Ovary (tissue), 9 donors: Measurements from ENCODE around the gene CTIF. TPM values are rescaled to one million over a fixed set of nuclear protein-coding genes. Genes with fewer than 3 reads are reported as not detected.

Experiments
- DNase-seq, 5 donors: peaks; one replicate each; pipeline ENCODE4 v3.0.0-alpha.2; 2019 to 2020
- H3K27ac ChIP-seq, 2 donors: fragments of 200-600 bp; one replicate each; pipeline versions ENCODE4 v1.5.1 to v1.8.0; 2019 to 2022
- H3K27me3 ChIP-seq: fragments of 200-600 bp; one replicate; pipeline ENCODE4 v1.8.0; 2022
- H3K36me3 ChIP-seq: fragments of 200-600 bp; sonication (generic); one replicate; pipeline ENCODE4 v1.5.1; 2019
- H3K4me1 ChIP-seq: one replicate; pipeline ENCODE4 v1.8.1; 2013; ENCODE audit warnings: mild to moderate bottlenecking, moderate library complexity; ENCODE audit not compliant: insufficient read depth
- H3K4me3 ChIP-seq: fragments of 200-600 bp; sonication (generic); one replicate; pipeline ENCODE4 v1.5.1; 2017
- H3K9me3 ChIP-seq, 2 donors: fragments of 200-600 bp in 1 of 2; sonication (generic) in 1 of 2; one replicate each; pipeline versions ENCODE4 v1.5.1 to v1.8.1; 2013 to 2019; ENCODE audit warnings: mild to moderate bottlenecking in 1 of 2, moderate library complexity in 1 of 2
- EP300 ChIP-seq: sonication (generic); formaldehyde crosslinking; IDR thresholded peaks from one replicate; pipeline ENCODE4 v1.6.1; 2017; ENCODE audit warnings: antibody characterized with exemption
- POLR2A ChIP-seq: fragments of 450-650 bp; IDR thresholded peaks from one replicate; pipeline ENCODE4 v1.6.1; 2017; ENCODE audit warnings: antibody characterized with exemption, mild to moderate bottlenecking, moderate library complexity
- WGBS, 3 donors: extraction: QIAGEN DNeasy Blood & Tissue Kit in 1 of 3; methylation state at CpG; one replicate each; pipeline versions ENCODE4 v1.1.5 to v1.1.7; 2013 to 2017; 5-methylcytosine and 5-hydroxymethylcytosine counted together
- intact Hi-C, 4 donors: fragments of 100-400 bp; cut with DNase I; formaldehyde crosslinking; loops; one replicate each; pipeline versions ENCODE4 v1.11.0 to v1.15.1; 2022 to 2023
- polyA plus RNA-seq, 2 donors: library from polyadenylated mRNA; stranded (reverse); fragments of 200-250 nt in 1 of 2; fragments of 350-450 nt in 1 of 2; fragmentation: Illumina TruSeq in 1 of 2; extraction: RNeasy Lipid Tissue Mini Kit (QIAGEN cat#74804) in 1 of 2; gene quantifications; one replicate each; pipeline ENCODE4 v1.2.3, GENCODE V29; 2013 to 2014
- total RNA-seq, 7 donors: library from RNA; depleted of rRNA in 2 of 7; stranded (reverse); fragments of >200 nt in 2 of 7; fragmentation: NEBNext Ultra II Directional in 3 of 7; extraction: Animal tissue kit (Norgen Biotek cat#: 25700) in 3 of 7; gene quantifications; one replicate each; pipeline versions ENCODE4 v1.1.0 to v1.2.4, GENCODE V29; 2016 to 2023
- TF ChIP-seq, protein P1 (sequence below), 3 donors: fragments of 450-650 bp in 2 of 3; fragments of 200-600 bp in 1 of 3; IDR thresholded peaks; one replicate each; pipeline versions ENCODE4 v1.5.1 to v1.8.0; 2016 to 2022; ENCODE audit warnings: antibody characterized with exemption in 3 of 3, mild to moderate bottlenecking in 1 of 3
- donor health status: DM: no; HTN: no; CAD: no; lungs with moderate emphysema.
- donor health status: DM: no; HTN: no; CAD: no.
- donor health status: Bipolar disorder and iron deficiency.
- donor health status: DM: yes; HTN: yes; CAD: no.
- donor health status: DM: no; HTN: no; CAD: no.
- donor health status: DM: yes; HTN: yes; CAD: no.

Gene CTIF
- total and polyA plus RNA-seq, 9 donors, result 18.5 to 94.1 (median 75.2) TPM

DNA sequence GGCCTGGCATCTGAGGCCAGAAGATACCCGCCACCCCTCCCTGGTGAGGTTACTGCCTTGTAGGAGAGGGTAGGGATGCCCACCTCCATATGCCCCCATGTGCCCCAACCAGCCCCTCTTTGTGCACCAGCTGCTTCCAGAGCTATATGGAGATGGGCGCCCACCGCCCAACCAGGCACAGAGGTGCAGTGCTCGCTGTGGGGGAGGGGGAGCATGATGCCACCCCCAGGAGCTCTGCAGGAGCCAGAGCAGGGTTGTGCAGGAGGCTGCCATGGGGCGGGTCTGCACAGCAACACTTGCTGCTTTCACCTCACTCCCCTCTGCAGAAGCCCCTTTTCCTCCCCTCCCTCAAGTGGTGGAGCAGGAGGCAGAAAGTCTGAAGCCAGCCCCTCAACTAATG lies 237.3 kb downstream of the CTIF start:
- Histone ChIP-seq H3K4me3 (no peak overlapping the region), H3K9me3 (no peaks in the 10 kb centered on the region), H3K4me1 (peaks cover 22% of the 10 kb centered on the region), H3K27me3 (no peaks in the 10 kb centered on the region), H3K36me3 (no peaks in the 10 kb centered on the region), H3K27ac (no peak overlapping the region)
- intact Hi-C loops, result loop anchor here in 3 of 4 donors (2.0 to 10.0 kb wide), 4 partner anchors 97 to 639 kb away; no protein-coding TSS in a partner anchor
- DNase-seq, result no peak
- 90 to 95% (median 92%) methylated on average over 5 of the region's 5 CpGs for WGBS, 3 donors
- TF ChIP-seq POLR2A, result no peak
- no peak for TF ChIP-seq EP300

DNA sequence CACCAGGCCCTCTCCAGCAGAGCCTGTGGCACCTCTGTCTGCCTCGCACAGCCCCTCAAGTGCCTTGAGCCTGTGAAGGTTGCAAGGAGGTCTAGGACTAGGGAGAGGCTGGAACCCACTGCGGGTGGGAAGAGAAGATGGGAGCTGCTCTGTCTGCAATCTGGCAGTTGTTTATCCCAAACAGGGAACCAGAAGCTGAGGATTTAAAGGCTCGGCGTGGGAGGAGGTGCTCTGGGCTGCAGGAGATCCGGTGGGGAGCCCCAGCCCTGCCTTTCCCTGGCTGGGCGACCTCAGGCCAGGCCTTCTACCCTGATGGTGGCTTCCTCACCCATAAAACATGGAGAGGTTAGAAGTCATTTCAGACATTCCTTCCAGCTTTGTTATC lies 237.8 kb downstream of the CTIF start:
- TF ChIP-seq POLR2A, result no peak
- no peak for TF ChIP-seq EP300
- TF ChIP-seq, protein P1, sequence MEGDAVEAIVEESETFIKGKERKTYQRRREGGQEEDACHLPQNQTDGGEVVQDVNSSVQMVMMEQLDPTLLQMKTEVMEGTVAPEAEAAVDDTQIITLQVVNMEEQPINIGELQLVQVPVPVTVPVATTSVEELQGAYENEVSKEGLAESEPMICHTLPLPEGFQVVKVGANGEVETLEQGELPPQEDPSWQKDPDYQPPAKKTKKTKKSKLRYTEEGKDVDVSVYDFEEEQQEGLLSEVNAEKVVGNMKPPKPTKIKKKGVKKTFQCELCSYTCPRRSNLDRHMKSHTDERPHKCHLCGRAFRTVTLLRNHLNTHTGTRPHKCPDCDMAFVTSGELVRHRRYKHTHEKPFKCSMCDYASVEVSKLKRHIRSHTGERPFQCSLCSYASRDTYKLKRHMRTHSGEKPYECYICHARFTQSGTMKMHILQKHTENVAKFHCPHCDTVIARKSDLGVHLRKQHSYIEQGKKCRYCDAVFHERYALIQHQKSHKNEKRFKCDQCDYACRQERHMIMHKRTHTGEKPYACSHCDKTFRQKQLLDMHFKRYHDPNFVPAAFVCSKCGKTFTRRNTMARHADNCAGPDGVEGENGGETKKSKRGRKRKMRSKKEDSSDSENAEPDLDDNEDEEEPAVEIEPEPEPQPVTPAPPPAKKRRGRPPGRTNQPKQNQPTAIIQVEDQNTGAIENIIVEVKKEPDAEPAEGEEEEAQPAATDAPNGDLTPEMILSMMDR (IDR thresholded peaks at IDR 0.05), result no peak
- DNase-seq, result no peak
- no peaks in the 10 kb centered on the region for H3K27me3 ChIP-seq
- no peaks in the 10 kb centered on the region for H3K9me3 ChIP-seq
- H3K36me3 ChIP-seq, result no peaks in the 10 kb centered on the region
- no peak overlapping the region for H3K4me3 ChIP-seq
- intact Hi-C loops, result loop anchor here in 3 of 4 donors (2.0 to 10.0 kb wide), 4 partner anchors 98 to 638 kb away; no protein-coding TSS in a partner anchor
- H3K27ac ChIP-seq, result peak overlapping the region in 1 of 2 donors; percentile 55
- WGBS, 3 donors, result 30 to 72% (median 41%) methylated on average over 6 of the region's 6 CpGs
- H3K4me1 ChIP-seq, result peaks cover 22% of the 10 kb centered on the region

DNA sequence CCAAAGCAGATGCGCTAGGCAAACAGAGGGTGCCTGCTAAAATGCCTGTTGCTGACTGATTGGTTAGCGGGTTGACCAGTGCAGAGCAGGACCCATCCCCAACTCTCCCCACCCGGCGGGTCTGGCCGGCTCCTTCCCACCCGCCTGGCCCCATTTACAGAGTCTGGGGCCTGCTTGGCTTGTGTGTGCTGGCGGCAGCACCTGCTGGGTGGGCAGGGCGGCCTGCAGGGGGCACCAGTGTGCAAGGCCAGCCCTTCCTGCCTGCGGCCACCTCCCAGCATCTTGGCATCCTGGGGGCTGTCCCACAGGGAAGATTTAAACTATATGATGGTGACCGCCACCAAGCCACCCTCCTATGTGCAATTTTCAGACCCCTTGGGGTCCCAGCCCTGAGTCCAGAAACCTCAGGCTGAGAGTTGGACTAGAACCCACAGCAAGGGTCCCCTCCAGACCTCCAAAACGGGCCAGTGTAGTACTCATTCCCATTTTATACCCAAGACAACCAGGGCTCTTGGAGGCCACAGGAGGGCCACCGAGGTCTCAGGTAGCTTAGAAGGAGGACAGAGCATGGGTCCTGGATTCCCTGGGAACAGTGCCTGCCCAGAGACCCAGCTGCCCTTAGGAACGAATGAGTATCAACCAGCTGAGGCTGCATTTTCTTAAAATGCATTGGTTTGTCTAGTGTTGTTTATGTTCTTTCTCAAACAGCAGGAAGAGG lies 238.4 kb downstream of the CTIF start:
- Histone ChIP-seq H3K9me3 (no peaks in the 10 kb centered on the region), H3K27me3 (no peaks in the 10 kb centered on the region), H3K27ac (peak overlapping the region in 1 of 2 donors; percentile 55), H3K4me3 (no peak overlapping the region), H3K36me3 (no peaks in the 10 kb centered on the region), H3K4me1 (peaks cover 26% of the 10 kb centered on the region)
- 34 to 51% (median 37%) methylated on average over 12 to 13 of the region's 13 CpGs for WGBS, 3 donors
- intact Hi-C loops, result loop anchor here in 3 of 4 donors (2.0 to 10.0 kb wide), 4 partner anchors 98 to 638 kb away; no protein-coding TSS in a partner anchor
- DNase-seq, result peak; percentile 58 to 77 (median 73)
- TF ChIP-seq, protein P1 (IDR thresholded peaks at IDR 0.05), result peak; percentile 71 to 82 (median 72)
- no peak for TF ChIP-seq EP300

DNA sequence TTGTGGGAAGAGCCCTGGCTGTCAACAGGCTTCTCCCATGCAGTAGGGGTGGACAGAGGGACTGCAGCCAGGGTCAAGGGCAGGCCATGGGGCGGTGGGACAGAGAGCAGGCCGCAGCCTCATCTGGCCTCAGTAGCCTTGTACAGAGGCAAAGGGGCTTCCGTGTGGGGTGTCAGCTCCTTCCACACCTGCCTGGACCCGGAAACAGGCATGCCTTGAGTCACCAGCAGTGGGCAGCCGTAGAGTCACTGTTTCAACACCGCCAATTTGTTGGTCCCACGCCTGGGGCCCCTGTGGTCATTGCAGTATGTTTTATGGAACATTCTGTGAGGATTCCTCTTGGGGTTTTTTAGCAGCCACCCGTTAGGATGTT lies 238.9 kb downstream of the CTIF start:
- WGBS, 3 donors, result 52 to 59% (median 56%) methylated on average over 8 of the region's 8 CpGs
- no peaks in the 10 kb centered on the region for H3K9me3 ChIP-seq
- TF ChIP-seq, protein P1 (IDR thresholded peaks at IDR 0.05), result no peak
- TF ChIP-seq POLR2A, result no peak
- no peak for TF ChIP-seq EP300
- H3K27ac ChIP-seq, result peak overlapping the region in 1 of 2 donors; percentile 55
- intact Hi-C loops, result loop anchor here in 3 of 4 donors (2.0 to 10.0 kb wide), 4 partner anchors 99 to 637 kb away; no protein-coding TSS in a partner anchor
- peak in 3 of 5 donors; percentile 34 to 51 (median 47) for DNase-seq
- H3K36me3 ChIP-seq, result no peaks in the 10 kb centered on the region
- H3K4me1 ChIP-seq, result peaks cover 32% of the 10 kb centered on the region
- H3K4me3 ChIP-seq, result no peak overlapping the region
- no peaks in the 10 kb centered on the region for H3K27me3 ChIP-seq
